ENCODE data around the gene NOC2L. TPM values are rescaled to one million over a fixed set of nuclear protein-coding genes. Genes with fewer than 3 reads are reported as not detected.

The NOC2L gene
- total and polyA plus RNA-seq, 9 of the 15 experiments (the other 6 are each of a cell fraction or from before 2014, with no cell fraction given): 4.0 to 410 (median 200) TPM

DNA sequence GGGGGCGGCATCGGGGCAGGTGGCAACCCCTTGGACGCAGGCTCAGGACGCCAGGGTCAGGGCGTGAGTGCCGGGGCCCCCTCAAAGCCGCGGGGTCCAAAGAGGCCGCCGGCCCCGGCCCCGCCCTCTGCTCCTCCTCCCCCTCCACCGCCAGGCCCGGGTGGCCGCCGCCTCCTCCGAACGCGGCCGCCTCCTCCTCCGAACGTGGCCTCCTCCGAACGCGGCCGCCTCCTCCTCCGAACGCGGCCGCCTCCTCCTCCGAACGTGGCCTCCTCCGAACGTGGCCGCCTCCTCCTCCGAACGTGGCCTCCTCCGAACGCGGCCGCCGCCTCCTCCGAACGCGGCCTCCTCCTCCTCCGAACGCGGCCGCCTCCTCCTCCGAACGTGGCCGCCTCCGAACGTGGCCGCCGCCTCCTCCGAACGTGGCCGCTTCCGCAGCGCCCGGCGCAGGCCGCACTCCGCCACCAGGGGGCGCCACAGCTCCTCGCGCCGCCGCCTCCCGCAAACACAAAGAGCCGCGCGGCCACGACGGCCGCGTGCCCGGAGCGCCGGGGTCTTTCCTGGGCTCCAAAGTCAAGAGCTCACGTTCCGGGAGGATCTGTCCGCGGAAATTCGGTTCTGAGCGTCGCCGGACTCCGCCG lies 54.6 kb downstream of the NOC2L start (continued):
- TF ChIP-seq MTF1 (CRISPR knock-in tag; IDR thresholded peaks at IDR 0.05; ENCODE audit: borderline replicate concordance): no peak
- TF ChIP-seq MAZ (CRISPR knock-in tag; conservative IDR thresholded peaks at IDR 0.05 in 1 of 2, IDR thresholded peaks at IDR 0.05 in 1 of 2): peak; percentile 87 to 88
- TF ChIP-seq HMG20B (CRISPR knock-in tag; IDR thresholded peaks at IDR 0.05): no peak
- peak; percentile 98 for TF ChIP-seq CXXC5 (CRISPR knock-in tag; IDR thresholded peaks at IDR 0.05)
- peak; percentile 94 for TF ChIP-seq FIP1L1 (IDR thresholded peaks at IDR 0.05; ENCODE audit: low read depth, low read length, poor library complexity, severe bottlenecking)
- no peak; the same call in 1 of the 2 replicates for TF ChIP-seq ZNF41 (CRISPR knock-in tag; conservative IDR thresholded peaks at IDR 0.05)
- TF ChIP-seq ZFPM2 (CRISPR knock-in tag; IDR thresholded peaks at IDR 0.05): no peak
- TF ChIP-seq PYGO2 (tag; IDR thresholded peaks at IDR 0.05): no peak
- no peak for TF ChIP-seq SREBF2 (CRISPR knock-in tag; IDR thresholded peaks at IDR 0.05)
- no peak for TF ChIP-seq ZNF354B (CRISPR knock-in tag; IDR thresholded peaks at IDR 0.05)
- TF ChIP-seq DPF2 (IDR thresholded peaks at IDR 0.05): no peak
- TF ChIP-seq GTF2A2 (tag; IDR thresholded peaks at IDR 0.05): no peak
- TF ChIP-seq ZNF436 (CRISPR knock-in tag; IDR thresholded peaks at IDR 0.05): 0 out of 2 replicates have a peak, but pooled peaks have one; percentile 26
- TF ChIP-seq TCF7 (IDR thresholded peaks at IDR 0.05; ENCODE audit: borderline replicate concordance): no peak
- TF ChIP-seq ZNF695 (CRISPR knock-in tag; IDR thresholded peaks at IDR 0.05): no peak
- TF ChIP-seq TAF9B (IDR thresholded peaks at IDR 0.05; ENCODE audit: partially characterized antibody): no peak
- no peak for TF ChIP-seq ZNF175 (CRISPR knock-in tag; IDR thresholded peaks at IDR 0.05; ENCODE audit: low read depth)
- TF ChIP-seq CCAR2 (IDR thresholded peaks at IDR 0.05; ENCODE audit: low read depth, low read length): no peak
- TF ChIP-seq MCM3 (IDR thresholded peaks at IDR 0.05): no peak
- TF ChIP-seq ZNF274 (IDR thresholded peaks at IDR 0.05; ENCODE audit: borderline replicate concordance, low read depth, low read length): no peak
- TF ChIP-seq TBP (optimal IDR thresholded peaks at IDR 0.05; ENCODE audit: low read depth, low read length): peak; percentile 90
- no peak for TF ChIP-seq RBM39 (optimal IDR thresholded peaks at IDR 0.05; ENCODE audit: low read depth, low read length)
- peak; percentile 62; the same call in 1 of the 2 replicates for TF ChIP-seq SP1 (CRISPR knock-in tag; IDR thresholded peaks at IDR 0.05)
- TF ChIP-seq, protein P1, sequence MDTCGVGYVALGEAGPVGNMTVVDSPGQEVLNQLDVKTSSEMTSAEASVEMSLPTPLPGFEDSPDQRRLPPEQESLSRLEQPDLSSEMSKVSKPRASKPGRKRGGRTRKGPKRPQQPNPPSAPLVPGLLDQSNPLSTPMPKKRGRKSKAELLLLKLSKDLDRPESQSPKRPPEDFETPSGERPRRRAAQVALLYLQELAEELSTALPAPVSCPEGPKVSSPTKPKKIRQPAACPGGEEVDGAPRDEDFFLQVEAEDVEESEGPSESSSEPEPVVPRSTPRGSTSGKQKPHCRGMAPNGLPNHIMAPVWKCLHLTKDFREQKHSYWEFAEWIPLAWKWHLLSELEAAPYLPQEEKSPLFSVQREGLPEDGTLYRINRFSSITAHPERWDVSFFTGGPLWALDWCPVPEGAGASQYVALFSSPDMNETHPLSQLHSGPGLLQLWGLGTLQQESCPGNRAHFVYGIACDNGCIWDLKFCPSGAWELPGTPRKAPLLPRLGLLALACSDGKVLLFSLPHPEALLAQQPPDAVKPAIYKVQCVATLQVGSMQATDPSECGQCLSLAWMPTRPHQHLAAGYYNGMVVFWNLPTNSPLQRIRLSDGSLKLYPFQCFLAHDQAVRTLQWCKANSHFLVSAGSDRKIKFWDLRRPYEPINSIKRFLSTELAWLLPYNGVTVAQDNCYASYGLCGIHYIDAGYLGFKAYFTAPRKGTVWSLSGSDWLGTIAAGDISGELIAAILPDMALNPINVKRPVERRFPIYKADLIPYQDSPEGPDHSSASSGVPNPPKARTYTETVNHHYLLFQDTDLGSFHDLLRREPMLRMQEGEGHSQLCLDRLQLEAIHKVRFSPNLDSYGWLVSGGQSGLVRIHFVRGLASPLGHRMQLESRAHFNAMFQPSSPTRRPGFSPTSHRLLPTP (IDR thresholded peaks at IDR 0.05; ENCODE audit: borderline replicate concordance, extremely low read depth, insufficient read length): no peak
- TF ChIP-seq CBX2 (IDR thresholded peaks at IDR 0.05; ENCODE audit: insufficient read depth, low read length, poor library complexity, severe bottlenecking): no peak
- no peak for TF ChIP-seq MTA1 (IDR thresholded peaks at IDR 0.05; ENCODE audit: borderline replicate concordance)
- TF ChIP-seq, protein P2, sequence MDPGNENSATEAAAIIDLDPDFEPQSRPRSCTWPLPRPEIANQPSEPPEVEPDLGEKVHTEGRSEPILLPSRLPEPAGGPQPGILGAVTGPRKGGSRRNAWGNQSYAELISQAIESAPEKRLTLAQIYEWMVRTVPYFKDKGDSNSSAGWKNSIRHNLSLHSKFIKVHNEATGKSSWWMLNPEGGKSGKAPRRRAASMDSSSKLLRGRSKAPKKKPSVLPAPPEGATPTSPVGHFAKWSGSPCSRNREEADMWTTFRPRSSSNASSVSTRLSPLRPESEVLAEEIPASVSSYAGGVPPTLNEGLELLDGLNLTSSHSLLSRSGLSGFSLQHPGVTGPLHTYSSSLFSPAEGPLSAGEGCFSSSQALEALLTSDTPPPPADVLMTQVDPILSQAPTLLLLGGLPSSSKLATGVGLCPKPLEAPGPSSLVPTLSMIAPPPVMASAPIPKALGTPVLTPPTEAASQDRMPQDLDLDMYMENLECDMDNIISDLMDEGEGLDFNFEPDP (CRISPR knock-in tag; IDR thresholded peaks at IDR 0.05): no peak
- no peak for TF ChIP-seq ZSCAN32 (CRISPR knock-in tag; IDR thresholded peaks at IDR 0.05)
